HEK293T (cell line): ENCODE measurements around the gene BMF.
A peak's percentile ranks its signal among the peaks of the same experiment; 100 is the strongest.

ENCODE experiments used
- CTCF ChIA-PET: fragments of 350-600 bp; formaldehyde crosslinking; extraction: SDS; loops from one replicate; lab custom pipeline; 2021; ENCODE audit warnings: antibody characterized with exemption, inconsistent platforms; lab: Yijun Ruan, JAX
- POLR2A ChIA-PET: fragments of 350-600 bp; formaldehyde crosslinking; extraction: SDS; loops from one replicate; lab custom pipeline; 2020; ENCODE audit warnings: antibody characterized with exemption, inconsistent platforms; lab: Yijun Ruan, JAX
- DNase-seq: peaks from one replicate; pipeline ENCODE4 v3.0.0; 2012; ENCODE audit warnings: mixed read lengths; ENCODE audit errors: extremely low spot score
- ARNT ChIP-seq: fragments of 450-650 bp; IDR thresholded peaks from 2 replicates; pipeline ENCODE4 v1.6.1; 2017; ENCODE audit warnings: mild to moderate bottlenecking
- ELF4 ChIP-seq: fragments of 450-650 bp; IDR thresholded peaks from 2 replicates; pipeline ENCODE4 v1.6.1; 2017; ENCODE audit warnings: antibody characterized with exemption
- FOXK2 ChIP-seq: fragments of 450-650 bp; IDR thresholded peaks from 2 replicates; pipeline ENCODE4 v1.6.1; 2016; ENCODE audit warnings: mild to moderate bottlenecking
- HDGF ChIP-seq: fragments of 450-650 bp; IDR thresholded peaks from 2 replicates; pipeline ENCODE4 v1.6.1; 2017; ENCODE audit warnings: antibody characterized with exemption, borderline replicate concordance
- ZNF384 ChIP-seq: fragments of 450-650 bp; IDR thresholded peaks from 2 replicates; pipeline ENCODE4 v1.6.1; 2016
- TF ChIP-seq, protein P1 (sequence below): fragments of 450-650 bp; IDR thresholded peaks from 2 replicates; pipeline ENCODE4 v1.6.1; 2016

The BMF gene

DNA sequence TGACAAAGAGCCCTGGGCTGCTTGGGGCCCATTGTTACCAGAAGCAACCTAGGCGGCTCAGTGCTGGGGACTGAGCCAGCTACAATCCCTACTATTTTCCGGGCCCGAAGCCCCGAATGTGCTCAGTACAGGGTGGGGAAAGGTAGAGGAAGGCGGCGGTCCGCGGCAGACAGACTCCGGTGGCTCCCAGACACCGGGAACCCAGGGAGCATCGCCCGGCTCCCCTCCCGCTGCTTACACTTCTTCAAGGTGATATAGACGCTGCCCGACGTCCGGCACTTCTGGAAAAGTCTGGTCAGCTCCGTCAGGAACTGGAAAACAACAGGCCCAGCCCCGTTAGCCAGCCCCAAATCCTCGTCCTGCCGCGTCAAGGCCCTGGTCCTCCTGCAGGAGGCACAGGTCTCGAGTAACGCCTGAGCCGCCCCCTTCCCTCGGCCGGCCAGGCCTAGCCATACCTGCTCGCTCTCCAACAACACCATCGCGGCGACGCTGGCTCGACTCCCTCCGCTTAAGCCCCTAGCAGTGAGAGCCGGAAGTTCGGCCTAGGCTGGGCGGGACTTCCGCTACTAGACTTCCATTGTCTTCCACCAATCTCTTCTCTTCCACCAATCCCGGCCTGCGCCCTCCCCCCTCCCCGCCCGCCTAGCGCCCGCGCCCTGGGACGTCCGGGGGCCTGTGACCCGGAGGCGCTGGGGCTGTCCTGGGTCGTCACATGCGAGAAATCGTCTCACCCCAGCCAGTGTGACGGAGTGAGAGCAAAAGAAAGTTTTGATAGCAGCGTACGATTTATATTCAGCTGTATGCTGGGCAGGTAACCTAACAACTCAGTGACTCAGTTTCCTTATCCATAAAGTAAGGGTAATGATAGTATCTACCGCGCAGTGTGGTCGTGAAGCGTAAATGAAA lies 69.8 kb downstream of the BMF start, which contains the start of gene SRP14:
TSS of gene SRP14 (minus strand) at position 544 of the 906 bp plus-strand sequence. CDS start at position 479, 65 bp downstream.
- POLR2A ChIA-PET = interaction anchor here (0.6 to 1.8 kb wide), 5 partner anchors 57 to 123 kb away, joined by 3 read pairs; partner anchors contain the start of genes BMF and EIF2AK4
- peak; percentile 84 for DNase-seq
- CTCF ChIA-PET = interaction anchor here (1.0 kb wide), 1 partner anchor 241 kb away, joined by 3 read pairs; no protein-coding TSS in a partner anchor
- TF ChIP-seq ELF4 (no peak), ZNF384 (no peak), HDGF (no peak)
- TF ChIP-seq, protein P1, sequence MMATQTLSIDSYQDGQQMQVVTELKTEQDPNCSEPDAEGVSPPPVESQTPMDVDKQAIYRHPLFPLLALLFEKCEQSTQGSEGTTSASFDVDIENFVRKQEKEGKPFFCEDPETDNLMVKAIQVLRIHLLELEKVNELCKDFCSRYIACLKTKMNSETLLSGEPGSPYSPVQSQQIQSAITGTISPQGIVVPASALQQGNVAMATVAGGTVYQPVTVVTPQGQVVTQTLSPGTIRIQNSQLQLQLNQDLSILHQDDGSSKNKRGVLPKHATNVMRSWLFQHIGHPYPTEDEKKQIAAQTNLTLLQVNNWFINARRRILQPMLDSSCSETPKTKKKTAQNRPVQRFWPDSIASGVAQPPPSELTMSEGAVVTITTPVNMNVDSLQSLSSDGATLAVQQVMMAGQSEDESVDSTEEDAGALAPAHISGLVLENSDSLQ = peak; percentile 46; the same call in 1 of the 2 replicates

DNA sequence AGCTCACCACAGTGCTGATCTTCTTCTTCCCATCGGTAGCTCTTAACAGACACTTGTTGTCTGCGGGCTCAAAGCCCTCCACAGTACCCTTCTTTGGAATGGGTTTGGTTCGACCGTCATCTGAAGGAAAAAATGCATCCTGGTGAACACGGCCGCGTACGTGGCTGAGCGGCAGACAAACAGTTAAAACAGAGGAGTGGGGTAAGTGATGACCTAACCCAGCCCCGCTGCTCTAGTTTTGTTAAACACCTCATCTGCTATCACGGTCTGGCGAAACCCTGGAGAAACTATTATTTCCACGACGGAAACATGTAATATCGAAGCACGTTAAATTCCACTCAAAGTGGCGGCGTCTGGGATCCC lies 70.4 kb downstream of the BMF start:
- TF ChIP-seq ARNT (no peak), FOXK2 (no peak), ELF4 (no peak)
- POLR2A ChIA-PET = interaction anchor here (0.6 to 1.8 kb wide), 5 partner anchors 58 to 124 kb away, joined by 3 read pairs; partner anchors contain the start of genes BMF and EIF2AK4
- DNase-seq = no peak
- CTCF ChIA-PET = interaction anchor here (0.7 to 1.0 kb wide), 2 partner anchors 11 to 241 kb away, joined by 3 read pairs; no protein-coding TSS in a partner anchor
